Measurements from ENCODE around the gene EMX2. TPM values are rescaled to one million over a fixed set of nuclear protein-coding genes. Genes with fewer than 3 reads are reported as not detected.

The EMX2 gene
- total RNA-seq, 1 donor from 2014 or later = 0.74 TPM

DNA sequence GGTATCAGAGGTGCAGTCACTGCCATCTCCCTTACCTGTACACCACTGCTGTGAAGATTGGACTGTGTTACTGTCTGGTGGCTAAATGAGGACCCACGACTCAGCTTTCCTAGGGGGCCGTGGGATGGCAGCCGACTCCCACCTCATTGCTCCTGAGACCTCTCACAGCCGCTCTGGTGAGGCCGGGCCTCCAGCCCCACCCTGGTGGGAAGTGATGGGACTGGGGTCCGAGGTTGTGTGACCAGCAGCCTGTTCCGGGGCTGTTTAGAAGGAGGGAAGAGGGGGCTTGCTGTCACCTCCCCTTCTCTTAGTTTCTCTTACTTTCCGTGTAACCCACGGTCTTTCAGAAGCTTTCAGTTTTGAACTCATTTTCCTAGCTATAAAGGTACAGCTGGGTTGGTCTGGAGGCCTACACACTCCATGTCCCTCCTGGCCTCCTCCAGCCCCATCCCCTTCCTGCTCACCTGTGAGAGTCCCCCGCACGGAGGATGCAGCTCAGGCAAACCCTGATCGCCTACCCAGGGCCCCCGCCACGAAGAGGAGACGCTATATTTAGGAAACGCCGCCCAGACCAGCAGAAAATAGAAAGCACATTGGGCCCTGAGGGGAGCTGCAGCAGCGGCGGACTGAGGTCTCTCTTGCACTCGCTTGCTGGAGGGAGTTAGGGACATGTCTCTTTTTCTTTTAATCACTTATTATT, 4.6 kb downstream of the EMX2 start:
- H3K27me3 ChIP-seq = peaks cover 21% of the 10 kb centered on the region
- no peaks in the 10 kb centered on the region for H3K36me3 ChIP-seq
- intact Hi-C loops (cut with DNase I) = no loop called here
- no peaks in the 10 kb centered on the region for H3K9me3 ChIP-seq
- no peak for TF ChIP-seq POLR2A (IDR thresholded peaks at IDR 0.05)
- no peak for TF ChIP-seq POLR2AphosphoS5 (IDR thresholded peaks at IDR 0.05; ENCODE audit: insufficient read depth in 1 of 2, low read depth in 1 of 2)
- no peak for DNase-seq (ENCODE audit: extremely low spot score in 2 of 2)
- peak overlapping the region; percentile 22 for H3K27ac ChIP-seq
- peaks cover 43% of the 10 kb centered on the region for H3K4me1 ChIP-seq
- H3K4me3 ChIP-seq = no peak overlapping the region

- intact Hi-C loops (cut with DNase I) = no loop called here
- Histone ChIP-seq H3K4me1 (peaks cover 40% of the 10 kb centered on the region), H3K9me3 (no peaks in the 10 kb centered on the region), H3K36me3 (no peaks in the 10 kb centered on the region), H3K27me3 (peaks cover 24% of the 10 kb centered on the region), H3K27ac (peak overlapping the region; percentile 22), H3K4me3 (no peak overlapping the region)
- no peak for DNase-seq (ENCODE audit: extremely low spot score in 2 of 2)
- TF ChIP-seq POLR2A (IDR thresholded peaks at IDR 0.05) (no peak), CTCF (IDR thresholded peaks at IDR 0.05) (no peak), POLR2AphosphoS5 (IDR thresholded peaks at IDR 0.05; ENCODE audit: insufficient read depth in 1 of 2, low read depth in 1 of 2) (no peak)
Measured at GRCh38 chr10:117547716-117548668, 5.4 kb downstream of the EMX2 start.

- H3K9me3 ChIP-seq = no peaks in the 10 kb centered on the region
- no peak overlapping the region for H3K4me3 ChIP-seq
- H3K36me3 ChIP-seq = no peaks in the 10 kb centered on the region
- H3K27ac ChIP-seq = no peak overlapping the region
- peaks cover 29% of the 10 kb centered on the region for H3K4me1 ChIP-seq
- H3K27me3 ChIP-seq = peaks cover 12% of the 10 kb centered on the region
- TF ChIP-seq POLR2AphosphoS5 (IDR thresholded peaks at IDR 0.05; ENCODE audit: insufficient read depth in 1 of 2, low read depth in 1 of 2) (no peak), CTCF (IDR thresholded peaks at IDR 0.05) (no peak), POLR2A (IDR thresholded peaks at IDR 0.05) (no peak)
- DNase-seq (ENCODE audit: extremely low spot score in 2 of 2) = no peak
- intact Hi-C loops (cut with DNase I) = no loop called here
Measured at GRCh38 chr10:117549100-117549585, 6.6 kb downstream of the EMX2 start.

DNA sequence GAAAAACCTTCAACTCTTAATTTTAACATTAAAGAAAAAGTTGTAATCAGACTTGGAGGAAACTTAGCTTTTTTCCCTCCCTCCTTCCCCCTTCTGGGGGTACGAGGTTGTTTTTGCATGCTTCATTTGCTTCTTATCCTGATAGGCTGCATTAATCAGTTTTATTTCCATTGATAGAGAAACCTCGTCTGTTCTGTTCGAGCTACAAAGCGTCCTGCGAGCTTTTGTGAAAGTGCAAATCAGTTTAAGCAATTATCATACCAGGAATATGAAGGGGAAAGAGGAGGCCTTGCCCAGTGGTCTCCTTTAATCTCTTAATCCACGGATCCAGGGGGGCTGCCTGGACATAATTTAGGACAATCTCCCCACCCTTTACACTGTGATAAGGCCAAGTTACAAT, 7.5 kb downstream of the EMX2 start:
- intact Hi-C loops (cut with DNase I) = no loop called here
- Histone ChIP-seq H3K36me3 (no peaks in the 10 kb centered on the region), H3K27ac (no peak overlapping the region), H3K4me3 (no peak overlapping the region), H3K4me1 (peaks cover 19% of the 10 kb centered on the region), H3K27me3 (peaks cover 11% of the 10 kb centered on the region), H3K9me3 (no peaks in the 10 kb centered on the region)
- no peak for DNase-seq (ENCODE audit: extremely low spot score in 2 of 2)
- no peak for TF ChIP-seq POLR2A (IDR thresholded peaks at IDR 0.05)
- TF ChIP-seq POLR2AphosphoS5 (IDR thresholded peaks at IDR 0.05; ENCODE audit: insufficient read depth in 1 of 2, low read depth in 1 of 2) = no peak
- no peak for TF ChIP-seq CTCF (IDR thresholded peaks at IDR 0.05)

- TF ChIP-seq POLR2AphosphoS5 (IDR thresholded peaks at IDR 0.05; ENCODE audit: insufficient read depth in 1 of 2, low read depth in 1 of 2) (no peak), CTCF (IDR thresholded peaks at IDR 0.05) (no peak), POLR2A (IDR thresholded peaks at IDR 0.05) (no peak)
- no peak overlapping the region for H3K27ac ChIP-seq
- no peaks in the 10 kb centered on the region for H3K9me3 ChIP-seq
- intact Hi-C loops (cut with DNase I) = no loop called here
- no peak for DNase-seq (ENCODE audit: extremely low spot score in 2 of 2)
- H3K4me3 ChIP-seq = no peak overlapping the region
- peaks cover 11% of the 10 kb centered on the region for H3K27me3 ChIP-seq
- H3K36me3 ChIP-seq = no peaks in the 10 kb centered on the region
- H3K4me1 ChIP-seq = peaks cover 12% of the 10 kb centered on the region
Measured at GRCh38 chr10:117550599-117551329, 8.2 kb downstream of the EMX2 start.

Measured in vagina (tissue), 2 donors.